Prostate gland (tissue), 2 donors: ENCODE measurements around the gene BOD1L1. TPM values are rescaled to one million over a fixed set of nuclear protein-coding genes. Genes with fewer than 3 reads are reported as not detected.

Experiments used
- DNase-seq: peaks from one replicate; pipeline ENCODE4 v3.0.0-alpha.2; 2019; ENCODE audit warnings: low spot score
- H3K27ac ChIP-seq, 2 donors: fragments of 200-600 bp; sonication (generic); 2 replicates each; pipeline ENCODE4 v1.5.1; 2017 to 2019
- H3K27me3 ChIP-seq: fragments of 200-600 bp; sonication (generic); replicated peaks from 2 replicates; pipeline ENCODE4 v1.5.1; 2019; ENCODE audit not compliant: insufficient read depth
- H3K36me3 ChIP-seq, 2 donors: fragments of 200-600 bp; sonication (generic); 1 replicate in 1 of 2; 2 replicates in 1 of 2; pipeline versions ENCODE4 v1.5.1 to v1.8.1; 2017 to 2019
- H3K4me1 ChIP-seq: fragments of 200-600 bp; sonication (generic); replicated peaks from 2 replicates; pipeline ENCODE4 v1.5.1; 2019
- H3K4me3 ChIP-seq, 2 donors: fragments of 200-600 bp; sonication (generic); 2 replicates each; pipeline ENCODE4 v1.5.1; 2017 to 2019
- H3K9me3 ChIP-seq: fragments of 200-600 bp; sonication (generic); 2 replicates; pipeline ENCODE4 v1.5.1; 2017
- CTCF ChIP-seq, 4 experiments: fragments of 200-600 bp in 2 of 4; fragments of 450-650 bp in 2 of 4; sonication (generic) in 2 of 4; IDR thresholded peaks; 1 replicate in 3 of 4; 2 replicates in 1 of 4; pipeline ENCODE4 v1.5.1; 2016 to 2019; ENCODE audit warnings: antibody characterized with exemption in 4 of 4, mild to moderate bottlenecking in 2 of 4, moderate library complexity in 2 of 4
- POLR2A ChIP-seq: fragments of 450-650 bp; IDR thresholded peaks from one replicate; pipeline ENCODE4 v1.6.1; 2016; ENCODE audit warnings: antibody characterized with exemption, mild to moderate bottlenecking
- POLR2AphosphoS5 ChIP-seq: sonication (generic); formaldehyde crosslinking; IDR thresholded peaks from one replicate; pipeline ENCODE4 v1.6.1; 2017; ENCODE audit warnings: antibody characterized with exemption
- WGBS: methylation state at CpG from one replicate; pipeline ENCODE4 v1.1.5; 2018; 5-methylcytosine and 5-hydroxymethylcytosine counted together
- intact Hi-C: fragments of 100-400 bp; cut with DNase I; formaldehyde crosslinking; loops from one replicate; pipeline ENCODE4 v1.14.2; 2022
- total RNA-seq, 2 donors: library from RNA; depleted of rRNA; stranded (reverse); fragments of >200 nt; gene quantifications; one replicate each; pipeline ENCODE4 v1.1.0, GENCODE V29; 2016

BOD1L1 gene
- total RNA-seq, 2 donors from 2014 or later, result 27.7 to 73.6 TPM

GRCh38 chr4:13640149-13640940 lies 12.8 kb upstream of the BOD1L1 start:
- no peak for DNase-seq
- H3K4me1 ChIP-seq, result no peaks in the 10 kb centered on the region
- H3K27me3 ChIP-seq, result no peaks in the 10 kb centered on the region
- H3K36me3 ChIP-seq, result no peaks in the 10 kb centered on the region
- no peaks in the 10 kb centered on the region for H3K9me3 ChIP-seq
- H3K27ac ChIP-seq, result no peak overlapping the region
- no peak overlapping the region for H3K4me3 ChIP-seq
- TF ChIP-seq POLR2AphosphoS5 (no peak), POLR2A (no peak), CTCF (IDR thresholded peaks at IDR 0.05) (no peak)
- intact Hi-C loops, result no loop called here
- WGBS, result 14% methylated on average over 8 of the region's 8 CpGs

- Histone ChIP-seq H3K27ac (no peak overlapping the region), H3K27me3 (no peaks in the 10 kb centered on the region), H3K9me3 (no peaks in the 10 kb centered on the region), H3K36me3 (no peaks in the 10 kb centered on the region), H3K4me1 (no peaks in the 10 kb centered on the region), H3K4me3 (no peak overlapping the region)
- intact Hi-C loops, result no loop called here
- no peak for DNase-seq
- TF ChIP-seq CTCF (IDR thresholded peaks at IDR 0.05), result no peak
- no peak for TF ChIP-seq POLR2A
- no peak for TF ChIP-seq POLR2AphosphoS5
- 90% methylated on average over 1 of the region's 1 CpG for WGBS
Measured at GRCh38 chr4:13635286-13635799, 7.8 kb upstream of the BOD1L1 start.

GRCh38 chr4:13633671-13634070 lies 6.1 kb upstream of the BOD1L1 start:
- intact Hi-C loops, result no loop called here
- 96% methylated on average over 1 of the region's 1 CpG for WGBS
- TF ChIP-seq POLR2A (no peak), POLR2AphosphoS5 (no peak), CTCF (IDR thresholded peaks at IDR 0.05) (no peak)

GRCh38 chr4:13627178-13627605 lies 333 bp downstream of the BOD1L1 start:
- Histone ChIP-seq H3K4me1 (no peaks in the 10 kb centered on the region), H3K27me3 (no peaks in the 10 kb centered on the region), H3K36me3 (no peaks in the 10 kb centered on the region), H3K27ac (peak overlapping the region; percentile 86 to 90), H3K9me3 (no peaks in the 10 kb centered on the region), H3K4me3 (peak overlapping the region; percentile 61 to 67)
- 0% methylated on average over 45 of the region's 45 CpGs for WGBS
- DNase-seq, result no peak
- intact Hi-C loops, result no loop called here
- no peak for TF ChIP-seq CTCF (IDR thresholded peaks at IDR 0.05)
- no peak for TF ChIP-seq POLR2A
- no peak for TF ChIP-seq POLR2AphosphoS5

More at GRCh38 chr4:13633671-13634070, 6.1 kb upstream of the BOD1L1 start:
- H3K36me3 ChIP-seq, result no peaks in the 10 kb centered on the region
- H3K27me3 ChIP-seq, result no peaks in the 10 kb centered on the region
- H3K9me3 ChIP-seq, result no peaks in the 10 kb centered on the region
- no peak overlapping the region for H3K27ac ChIP-seq
- no peaks in the 10 kb centered on the region for H3K4me1 ChIP-seq
- DNase-seq, result no peak
- H3K4me3 ChIP-seq, result no peak overlapping the region
